SK-N-SH treated with all-trans-retinoic acid at 6 μM for 48 hours (cell line): ENCODE results near the gene KCNH1.

ENCODE experiments used
- ATAC-seq: fragments of 200-7000 bp; cut with Tn5 transposase; 3 replicates; pipeline ENCODE4 v1.9.1; 2020; ENCODE audit warnings: mild to moderate bottlenecking, moderate library complexity
- CSDC2 ChIP-seq: fragments of 250-450 bp; sonication (Bioruptor Pico); IDR thresholded peaks from 2 replicates; pipeline ENCODE4 v1.5.0; 2020; ENCODE audit warnings: mild to moderate bottlenecking, moderate library complexity
- ESRRG ChIP-seq: fragments of 250-450 bp; sonication (Bioruptor Pico); IDR thresholded peaks from 2 replicates; pipeline ENCODE4 v1.6.1; 2021; ENCODE audit warnings: mild to moderate bottlenecking
- GLIS3 ChIP-seq: fragments of 250-450 bp; sonication (Bioruptor Pico); IDR thresholded peaks from 2 replicates; pipeline ENCODE4 v1.5.0; 2020; ENCODE audit warnings: mild to moderate bottlenecking, moderate library complexity
- ISL1 ChIP-seq: fragments of 250-450 bp; sonication (Bioruptor Pico); IDR thresholded peaks from 2 replicates; pipeline ENCODE4 v2.1.2; 2022; ENCODE audit warnings: mild to moderate bottlenecking, moderate library complexity
- OSR1 ChIP-seq: fragments of 250-450 bp; sonication (Bioruptor Pico); IDR thresholded peaks from 2 replicates; pipeline ENCODE4 v1.8.0; 2022; ENCODE audit warnings: moderate library complexity, mild to moderate bottlenecking, inconsistent platforms
- PPARA ChIP-seq: fragments of 250-450 bp; sonication (Bioruptor Pico); IDR thresholded peaks from 2 replicates; pipeline ENCODE4 v1.5.0; 2020; ENCODE audit warnings: mild to moderate bottlenecking, borderline replicate concordance
- TCF4 ChIP-seq: fragments of 250-450 bp; sonication (Bioruptor Pico); IDR thresholded peaks from 2 replicates; pipeline ENCODE4 v1.8.0; 2021; ENCODE audit warnings: mild to moderate bottlenecking, moderate library complexity, borderline replicate concordance
- ZC3H10 ChIP-seq: fragments of 250-450 bp; sonication (Bioruptor Pico); IDR thresholded peaks from 2 replicates; pipeline ENCODE4 v1.5.1; 2021; ENCODE audit warnings: mild to moderate bottlenecking, moderate library complexity
- ZFP3 ChIP-seq: fragments of 250-450 bp; sonication (Bioruptor Pico); IDR thresholded peaks from 2 replicates; pipeline ENCODE4 v1.5.0; 2020; ENCODE audit warnings: mild to moderate bottlenecking, moderate library complexity
- ZNF565 ChIP-seq: fragments of 450-650 bp; formaldehyde crosslinking; conservative IDR thresholded peaks from 2 replicates; pipeline ENCODE4 v1.5.0; 2020; ENCODE audit warnings: low read depth, mild to moderate bottlenecking, moderate library complexity
- ZNF70 ChIP-seq: fragments of 450-650 bp; formaldehyde crosslinking; IDR thresholded peaks from 2 replicates; pipeline ENCODE4 v1.5.0; 2020; ENCODE audit warnings: mild to moderate bottlenecking, moderate library complexity
- ZNF8 ChIP-seq: fragments of 450-650 bp; formaldehyde crosslinking; IDR thresholded peaks from 2 replicates; pipeline ENCODE4 v1.5.0; 2020; ENCODE audit warnings: mild to moderate bottlenecking, moderate library complexity
- TF ChIP-seq, protein P1 (sequence below): fragments of 250-450 bp; sonication (Bioruptor Pico); IDR thresholded peaks from 2 replicates; pipeline ENCODE4 v1.5.0; 2020; ENCODE audit warnings: mild to moderate bottlenecking, moderate library complexity
- TF ChIP-seq, protein P2 (sequence below): fragments of 250-450 bp; sonication (Bioruptor Pico); IDR thresholded peaks from 2 replicates; pipeline ENCODE4 v1.5.1; 2021; ENCODE audit warnings: mild to moderate bottlenecking, moderate library complexity
- TF ChIP-seq, protein P3 (sequence below): fragments of 250-450 bp; sonication (Bioruptor Pico); IDR thresholded peaks from 2 replicates; pipeline ENCODE4 v1.8.0; 2021; ENCODE audit warnings: low read depth, mild to moderate bottlenecking, moderate library complexity, borderline replicate concordance
- TF ChIP-seq, protein P4 (sequence below): fragments of 250-450 bp; sonication (Bioruptor Pico); IDR thresholded peaks from 2 replicates; pipeline ENCODE4 v1.5.1; 2020; ENCODE audit warnings: low read depth, mild to moderate bottlenecking, moderate library complexity
- TF ChIP-seq, protein P5 (sequence below): fragments of 250-450 bp; sonication (Bioruptor Pico); IDR thresholded peaks from 2 replicates; pipeline ENCODE4 v1.8.0; 2020; ENCODE audit warnings: mild to moderate bottlenecking, moderate library complexity, borderline replicate concordance

KCNH1 gene

DNA sequence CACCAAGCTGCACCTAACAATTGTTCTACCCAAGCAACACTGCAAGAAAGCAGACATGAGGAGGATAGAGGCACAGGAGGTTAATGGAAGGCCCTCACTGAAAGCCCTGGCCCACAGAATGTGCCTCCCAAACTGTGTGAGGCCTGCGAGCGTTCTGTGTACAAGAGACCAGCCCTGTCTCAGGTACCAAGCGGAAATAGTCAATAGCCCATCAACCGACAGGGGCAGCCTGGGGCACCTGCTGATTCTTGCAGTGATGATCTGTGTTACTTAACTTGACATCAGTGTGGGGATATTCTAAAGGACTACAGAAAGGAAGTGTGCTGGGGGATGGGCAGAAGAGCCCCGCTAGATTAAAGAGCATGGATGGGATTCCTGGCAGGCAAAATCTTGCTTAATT is 392.4 kb downstream of the KCNH1 start:
- no peak for ATAC-seq
- TF ChIP-seq ESRRG (CRISPR knock-in tag) (no peak), ZFP3 (no peak), ISL1 (CRISPR knock-in tag) (no peak), PPARA (CRISPR knock-in tag) (no peak), TCF4 (CRISPR knock-in tag) (no peak)
- TF ChIP-seq, protein P1, sequence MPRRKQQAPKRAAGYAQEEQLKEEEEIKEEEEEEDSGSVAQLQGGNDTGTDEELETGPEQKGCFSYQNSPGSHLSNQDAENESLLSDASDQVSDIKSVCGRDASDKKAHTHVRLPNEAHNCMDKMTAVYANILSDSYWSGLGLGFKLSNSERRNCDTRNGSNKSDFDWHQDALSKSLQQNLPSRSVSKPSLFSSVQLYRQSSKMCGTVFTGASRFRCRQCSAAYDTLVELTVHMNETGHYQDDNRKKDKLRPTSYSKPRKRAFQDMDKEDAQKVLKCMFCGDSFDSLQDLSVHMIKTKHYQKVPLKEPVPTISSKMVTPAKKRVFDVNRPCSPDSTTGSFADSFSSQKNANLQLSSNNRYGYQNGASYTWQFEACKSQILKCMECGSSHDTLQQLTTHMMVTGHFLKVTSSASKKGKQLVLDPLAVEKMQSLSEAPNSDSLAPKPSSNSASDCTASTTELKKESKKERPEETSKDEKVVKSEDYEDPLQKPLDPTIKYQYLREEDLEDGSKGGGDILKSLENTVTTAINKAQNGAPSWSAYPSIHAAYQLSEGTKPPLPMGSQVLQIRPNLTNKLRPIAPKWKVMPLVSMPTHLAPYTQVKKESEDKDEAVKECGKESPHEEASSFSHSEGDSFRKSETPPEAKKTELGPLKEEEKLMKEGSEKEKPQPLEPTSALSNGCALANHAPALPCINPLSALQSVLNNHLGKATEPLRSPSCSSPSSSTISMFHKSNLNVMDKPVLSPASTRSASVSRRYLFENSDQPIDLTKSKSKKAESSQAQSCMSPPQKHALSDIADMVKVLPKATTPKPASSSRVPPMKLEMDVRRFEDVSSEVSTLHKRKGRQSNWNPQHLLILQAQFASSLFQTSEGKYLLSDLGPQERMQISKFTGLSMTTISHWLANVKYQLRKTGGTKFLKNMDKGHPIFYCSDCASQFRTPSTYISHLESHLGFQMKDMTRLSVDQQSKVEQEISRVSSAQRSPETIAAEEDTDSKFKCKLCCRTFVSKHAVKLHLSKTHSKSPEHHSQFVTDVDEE (CRISPR knock-in tag): no peak
- TF ChIP-seq, protein P2, sequence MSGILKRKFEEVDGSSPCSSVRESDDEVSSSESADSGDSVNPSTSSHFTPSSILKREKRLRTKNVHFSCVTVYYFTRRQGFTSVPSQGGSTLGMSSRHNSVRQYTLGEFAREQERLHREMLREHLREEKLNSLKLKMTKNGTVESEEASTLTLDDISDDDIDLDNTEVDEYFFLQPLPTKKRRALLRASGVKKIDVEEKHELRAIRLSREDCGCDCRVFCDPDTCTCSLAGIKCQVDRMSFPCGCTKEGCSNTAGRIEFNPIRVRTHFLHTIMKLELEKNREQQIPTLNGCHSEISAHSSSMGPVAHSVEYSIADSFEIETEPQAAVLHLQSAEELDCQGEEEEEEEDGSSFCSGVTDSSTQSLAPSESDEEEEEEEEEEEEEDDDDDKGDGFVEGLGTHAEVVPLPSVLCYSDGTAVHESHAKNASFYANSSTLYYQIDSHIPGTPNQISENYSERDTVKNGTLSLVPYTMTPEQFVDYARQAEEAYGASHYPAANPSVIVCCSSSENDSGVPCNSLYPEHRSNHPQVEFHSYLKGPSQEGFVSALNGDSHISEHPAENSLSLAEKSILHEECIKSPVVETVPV (CRISPR knock-in tag): no peak

DNA sequence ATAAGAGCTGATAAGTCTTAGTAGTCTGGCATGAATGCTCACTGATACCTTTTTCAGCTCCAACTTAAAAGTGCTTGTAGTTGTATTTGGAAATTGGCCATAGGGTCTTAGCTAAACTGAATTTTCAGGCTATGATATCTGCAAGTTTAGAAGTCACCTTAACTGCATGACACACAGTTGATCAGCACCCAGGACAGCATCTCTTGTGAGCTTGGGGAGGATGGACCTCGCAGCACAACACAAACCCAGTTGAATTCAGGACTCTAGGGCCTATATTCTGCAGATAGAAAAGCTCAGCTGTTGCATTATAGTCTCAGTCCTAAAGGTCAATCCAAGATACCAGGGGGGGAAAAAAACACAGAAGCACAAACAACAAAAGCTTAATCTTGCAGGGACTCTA is 394.3 kb downstream of the KCNH1 start:
- TF ChIP-seq, protein P3, sequence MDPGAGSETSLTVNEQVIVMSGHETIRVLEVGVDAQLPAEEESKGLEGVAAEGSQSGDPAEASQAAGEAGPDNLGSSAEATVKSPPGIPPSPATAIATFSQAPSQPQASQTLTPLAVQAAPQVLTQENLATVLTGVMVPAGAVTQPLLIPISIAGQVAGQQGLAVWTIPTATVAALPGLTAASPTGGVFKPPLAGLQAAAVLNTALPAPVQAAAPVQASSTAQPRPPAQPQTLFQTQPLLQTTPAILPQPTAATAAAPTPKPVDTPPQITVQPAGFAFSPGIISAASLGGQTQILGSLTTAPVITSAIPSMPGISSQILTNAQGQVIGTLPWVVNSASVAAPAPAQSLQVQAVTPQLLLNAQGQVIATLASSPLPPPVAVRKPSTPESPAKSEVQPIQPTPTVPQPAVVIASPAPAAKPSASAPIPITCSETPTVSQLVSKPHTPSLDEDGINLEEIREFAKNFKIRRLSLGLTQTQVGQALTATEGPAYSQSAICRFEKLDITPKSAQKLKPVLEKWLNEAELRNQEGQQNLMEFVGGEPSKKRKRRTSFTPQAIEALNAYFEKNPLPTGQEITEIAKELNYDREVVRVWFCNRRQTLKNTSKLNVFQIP: no peak
- TF ChIP-seq ISL1 (CRISPR knock-in tag): no peak
- TF ChIP-seq, protein P1 (CRISPR knock-in tag): no peak
- no peak for TF ChIP-seq ZC3H10 (CRISPR knock-in tag)
- no peak for TF ChIP-seq OSR1 (CRISPR knock-in tag)
- peak; percentile 41; the same call in 2 of the 3 replicates for ATAC-seq

DNA sequence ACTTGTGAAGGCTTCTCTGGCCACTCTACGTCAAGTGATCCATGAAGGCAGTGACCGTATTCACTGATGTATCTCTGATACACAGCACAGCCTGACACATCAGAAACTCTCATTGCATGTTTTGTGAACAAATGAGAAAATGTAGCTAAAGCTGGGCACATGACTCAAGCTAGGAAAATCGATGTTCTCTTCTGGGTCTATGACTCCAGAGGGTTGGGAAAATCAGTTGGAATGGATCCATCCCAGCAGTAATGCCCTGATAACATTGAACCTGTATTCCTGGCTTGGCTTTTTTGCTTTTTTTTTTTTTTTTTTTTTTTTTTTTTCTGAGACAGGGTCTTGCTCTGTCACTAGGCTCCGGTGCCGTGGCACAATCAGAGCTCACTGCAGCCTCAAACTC is 395.7 kb downstream of the KCNH1 start:
- no peak for ATAC-seq
- no peak for TF ChIP-seq TCF4 (CRISPR knock-in tag)
- TF ChIP-seq ZNF565: no peak
- TF ChIP-seq ISL1 (CRISPR knock-in tag): no peak
- TF ChIP-seq, protein P3: no peak
- TF ChIP-seq, protein P4, sequence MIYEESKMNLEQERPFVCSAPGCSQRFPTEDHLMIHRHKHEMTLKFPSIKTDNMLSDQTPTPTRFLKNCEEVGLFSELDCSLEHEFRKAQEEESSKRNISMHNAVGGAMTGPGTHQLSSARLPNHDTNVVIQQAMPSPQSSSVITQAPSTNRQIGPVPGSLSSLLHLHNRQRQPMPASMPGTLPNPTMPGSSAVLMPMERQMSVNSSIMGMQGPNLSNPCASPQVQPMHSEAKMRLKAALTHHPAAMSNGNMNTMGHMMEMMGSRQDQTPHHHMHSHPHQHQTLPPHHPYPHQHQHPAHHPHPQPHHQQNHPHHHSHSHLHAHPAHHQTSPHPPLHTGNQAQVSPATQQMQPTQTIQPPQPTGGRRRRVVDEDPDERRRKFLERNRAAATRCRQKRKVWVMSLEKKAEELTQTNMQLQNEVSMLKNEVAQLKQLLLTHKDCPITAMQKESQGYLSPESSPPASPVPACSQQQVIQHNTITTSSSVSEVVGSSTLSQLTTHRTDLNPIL (CRISPR knock-in tag): no peak
- TF ChIP-seq, protein P5, sequence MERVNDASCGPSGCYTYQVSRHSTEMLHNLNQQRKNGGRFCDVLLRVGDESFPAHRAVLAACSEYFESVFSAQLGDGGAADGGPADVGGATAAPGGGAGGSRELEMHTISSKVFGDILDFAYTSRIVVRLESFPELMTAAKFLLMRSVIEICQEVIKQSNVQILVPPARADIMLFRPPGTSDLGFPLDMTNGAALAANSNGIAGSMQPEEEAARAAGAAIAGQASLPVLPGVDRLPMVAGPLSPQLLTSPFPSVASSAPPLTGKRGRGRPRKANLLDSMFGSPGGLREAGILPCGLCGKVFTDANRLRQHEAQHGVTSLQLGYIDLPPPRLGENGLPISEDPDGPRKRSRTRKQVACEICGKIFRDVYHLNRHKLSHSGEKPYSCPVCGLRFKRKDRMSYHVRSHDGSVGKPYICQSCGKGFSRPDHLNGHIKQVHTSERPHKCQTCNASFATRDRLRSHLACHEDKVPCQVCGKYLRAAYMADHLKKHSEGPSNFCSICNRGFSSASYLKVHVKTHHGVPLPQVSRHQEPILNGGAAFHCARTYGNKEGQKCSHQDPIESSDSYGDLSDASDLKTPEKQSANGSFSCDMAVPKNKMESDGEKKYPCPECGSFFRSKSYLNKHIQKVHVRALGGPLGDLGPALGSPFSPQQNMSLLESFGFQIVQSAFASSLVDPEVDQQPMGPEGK (CRISPR knock-in tag): no peak
- TF ChIP-seq ESRRG (CRISPR knock-in tag): no peak
- no peak for TF ChIP-seq PPARA (CRISPR knock-in tag)
- TF ChIP-seq ZNF8: no peak
- TF ChIP-seq GLIS3: no peak
- no peak for TF ChIP-seq CSDC2
- no peak for TF ChIP-seq ZNF70 (CRISPR knock-in tag)
